Globus pallidus (tissue), 1 donor: ENCODE data around the gene DNAH1.

ENCODE experiments used
- DNase-seq: peaks from one replicate; pipeline ENCODE4 v3.0.0-alpha.2; 2015; ENCODE audit warnings: low spot score

Gene DNAH1

GRCh38 chr3:52433996-52434479, 117.9 kb downstream of the DNAH1 start:
- no peak for DNase-seq

DNA sequence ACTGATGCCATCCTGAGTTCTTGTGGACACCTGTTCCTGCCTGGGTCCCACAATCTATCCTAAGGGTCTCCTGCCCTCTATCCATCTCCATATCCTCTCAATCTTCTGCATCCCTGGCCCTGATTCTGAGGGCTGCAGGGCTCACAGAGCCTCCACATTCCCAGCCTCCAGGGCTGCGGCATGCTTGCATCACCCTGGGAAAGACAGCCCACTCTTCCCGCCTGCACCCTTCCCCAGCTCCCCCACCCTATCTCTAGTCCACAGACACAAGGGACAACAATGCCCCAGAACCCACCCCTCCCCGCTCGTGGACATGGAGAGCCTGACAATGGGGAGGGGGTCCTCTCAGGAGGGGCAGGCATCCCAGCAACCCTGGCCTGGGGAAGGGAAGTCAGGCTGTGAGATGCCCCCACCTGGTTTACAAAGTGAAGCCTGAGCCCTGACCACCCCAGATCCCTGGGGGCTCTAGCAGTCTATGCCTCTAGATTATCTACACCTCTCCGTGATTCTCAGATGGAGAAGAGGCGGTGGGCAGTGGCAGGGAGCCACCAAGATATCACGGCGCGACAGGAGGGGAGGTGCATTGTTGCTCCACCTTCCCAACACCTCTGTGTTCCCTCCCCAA, 118.5 kb downstream of the DNAH1 start:
- DNase-seq, result no peak

GRCh38 chr3:52435246-52436101, 119.4 kb downstream of the DNAH1 start:
- no peak for DNase-seq

DNA sequence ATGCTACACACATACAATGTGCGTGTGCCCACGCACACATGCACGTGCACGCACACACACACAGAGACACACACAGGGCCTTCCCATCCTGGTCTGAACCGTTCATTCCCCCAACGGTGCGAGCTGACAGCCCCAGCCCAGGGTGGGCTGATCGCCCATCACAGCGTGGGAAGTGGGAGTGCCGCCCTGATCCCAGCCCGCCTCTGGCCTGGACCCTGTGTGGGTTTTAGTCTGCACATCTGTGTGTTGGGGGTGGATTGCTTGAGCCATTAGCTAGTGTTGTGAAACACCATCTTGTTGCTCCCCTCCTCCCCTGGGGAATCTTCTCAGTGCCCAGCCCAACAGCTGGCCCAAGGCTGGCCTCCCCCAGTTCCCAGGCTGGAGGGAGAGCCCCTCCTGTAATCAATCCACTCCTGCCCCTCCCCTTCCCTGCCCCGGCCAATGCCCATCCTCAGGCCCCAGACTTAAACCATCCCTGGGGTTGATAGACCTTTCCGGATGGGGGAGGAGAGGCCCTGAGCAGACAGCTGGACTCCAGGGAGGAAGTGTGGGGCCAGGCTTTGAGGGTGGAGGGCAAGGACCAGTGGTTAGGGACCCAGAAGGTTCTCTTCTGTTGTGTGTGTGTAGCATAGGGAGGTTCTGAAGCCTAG, 120.5 kb downstream of the DNAH1 start:
- no peak for DNase-seq

DNA sequence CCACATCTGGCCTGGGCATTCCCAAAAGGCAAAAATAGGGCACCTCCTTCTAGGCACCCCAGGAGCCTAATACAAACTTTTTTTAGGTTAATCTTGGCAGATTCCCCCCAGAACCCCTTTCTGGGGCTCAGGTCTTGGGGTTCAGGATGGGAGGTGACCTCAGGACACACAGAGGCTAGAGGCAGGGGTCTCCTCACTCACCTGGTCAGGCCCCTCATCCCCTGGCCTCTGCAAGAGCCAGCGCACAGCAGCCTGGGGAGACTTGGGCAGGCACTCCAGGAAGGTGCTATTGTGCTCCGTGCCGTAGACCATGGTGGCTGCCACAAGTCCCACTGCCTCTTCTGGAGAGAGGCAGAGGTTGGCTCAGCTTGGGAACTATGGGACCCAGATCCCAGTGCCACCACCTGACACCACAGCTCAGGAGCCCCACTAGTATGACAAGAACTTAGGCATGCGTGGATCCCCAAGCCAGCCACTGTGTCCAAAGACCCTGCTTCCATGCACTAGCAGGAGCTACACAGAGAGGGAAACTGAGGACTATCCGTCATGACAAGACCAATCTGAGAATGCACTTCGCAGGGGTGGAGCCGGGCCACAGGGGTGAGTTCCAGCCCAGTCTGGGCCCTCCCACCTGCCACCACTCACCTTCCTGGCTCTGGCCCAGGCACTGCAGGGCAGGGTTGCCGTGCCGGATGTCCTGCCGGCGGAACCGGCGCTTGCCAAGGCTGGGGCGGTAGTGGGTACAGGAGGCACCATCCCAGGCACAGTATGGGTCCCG, 121.4 kb downstream of the DNAH1 start:
- DNase-seq, result no peak

- DNase-seq, result no peak
Observed at GRCh38 chr3:52438104-52438376, 121.9 kb downstream of the DNAH1 start.

DNA sequence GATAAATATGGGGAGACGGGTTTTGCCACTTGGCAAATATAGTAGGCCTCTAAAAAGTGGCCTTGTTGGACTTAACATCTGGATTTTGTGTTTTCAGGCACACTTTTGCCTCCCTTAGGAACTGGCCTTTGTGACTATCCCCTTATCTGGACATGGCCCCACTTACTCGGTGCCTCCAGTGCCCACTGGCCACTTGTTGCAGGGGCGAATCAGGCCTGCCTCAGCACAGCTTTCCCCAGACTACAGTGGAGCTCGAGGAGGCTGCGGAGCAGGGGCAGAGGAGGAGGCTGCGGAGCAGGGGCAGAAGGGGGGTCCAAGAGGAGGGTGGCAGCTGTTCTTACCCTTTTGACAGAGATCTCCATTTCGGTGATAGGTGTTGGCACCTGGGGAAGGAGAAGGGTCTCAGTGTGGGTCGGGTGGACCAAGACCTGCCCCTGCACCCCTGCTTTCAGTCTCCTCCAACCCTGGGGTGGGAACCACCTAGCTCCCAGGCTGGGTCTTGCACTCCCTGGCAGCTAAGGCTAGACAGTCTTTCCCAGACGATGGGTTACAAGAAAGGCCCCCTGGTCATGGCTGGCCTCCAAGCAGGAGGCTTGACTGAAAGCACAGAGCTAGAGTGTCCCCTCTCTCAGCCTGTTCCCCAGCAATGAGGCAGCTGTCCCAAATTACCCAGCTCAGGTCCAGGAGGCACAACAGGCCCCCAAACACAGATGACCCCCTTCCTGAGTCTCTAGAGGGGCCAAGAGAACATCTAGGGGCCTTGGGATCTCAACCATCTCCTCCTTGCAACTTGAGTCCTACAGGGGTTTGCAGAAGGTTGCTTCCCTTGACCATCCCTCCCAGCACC, 122.7 kb downstream of the DNAH1 start:
- DNase-seq, result no peak

GRCh38 chr3:52439426-52440248, 123.5 kb downstream of the DNAH1 start:
- no peak for DNase-seq

DNA sequence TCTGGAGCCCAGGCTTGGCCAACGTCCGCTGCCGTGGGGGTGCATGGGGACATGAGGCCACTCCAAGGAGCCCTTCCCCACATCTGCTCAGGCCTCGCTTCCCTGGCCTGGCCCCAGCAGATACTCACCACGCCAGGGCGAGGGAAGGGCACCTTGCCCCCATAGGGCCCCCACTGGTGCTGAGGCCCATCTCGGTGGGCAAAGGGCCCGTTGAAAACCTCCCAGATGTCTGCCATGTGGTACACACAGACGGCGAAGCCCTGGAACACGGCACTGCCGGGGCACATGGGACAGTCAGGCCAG, 124.1 kb downstream of the DNAH1 start:
- no peak for DNase-seq

DNA sequence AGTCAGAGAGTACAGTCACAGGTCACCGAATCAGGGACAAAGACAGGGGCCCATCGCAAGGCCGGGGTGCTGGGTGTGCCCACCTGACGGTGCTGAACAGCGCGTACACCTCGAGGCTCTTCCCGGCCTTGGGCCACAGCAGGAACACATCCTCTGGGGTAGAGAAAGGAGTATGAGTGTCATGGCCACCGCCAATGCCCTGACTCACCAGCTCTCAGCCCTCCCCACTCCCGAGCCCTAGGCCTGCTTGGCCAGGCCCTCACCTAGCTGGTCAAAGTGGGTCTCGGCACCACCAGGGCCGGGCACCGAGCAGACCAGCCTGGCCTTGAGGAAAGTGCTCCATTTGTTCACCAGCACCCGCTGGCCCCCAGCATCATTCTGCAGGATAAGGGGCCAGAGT, 124.6 kb downstream of the DNAH1 start:
- no peak for DNase-seq

GRCh38 chr3:52441091-52441771, 125.1 kb downstream of the DNAH1 start:
- no peak for DNase-seq

DNA sequence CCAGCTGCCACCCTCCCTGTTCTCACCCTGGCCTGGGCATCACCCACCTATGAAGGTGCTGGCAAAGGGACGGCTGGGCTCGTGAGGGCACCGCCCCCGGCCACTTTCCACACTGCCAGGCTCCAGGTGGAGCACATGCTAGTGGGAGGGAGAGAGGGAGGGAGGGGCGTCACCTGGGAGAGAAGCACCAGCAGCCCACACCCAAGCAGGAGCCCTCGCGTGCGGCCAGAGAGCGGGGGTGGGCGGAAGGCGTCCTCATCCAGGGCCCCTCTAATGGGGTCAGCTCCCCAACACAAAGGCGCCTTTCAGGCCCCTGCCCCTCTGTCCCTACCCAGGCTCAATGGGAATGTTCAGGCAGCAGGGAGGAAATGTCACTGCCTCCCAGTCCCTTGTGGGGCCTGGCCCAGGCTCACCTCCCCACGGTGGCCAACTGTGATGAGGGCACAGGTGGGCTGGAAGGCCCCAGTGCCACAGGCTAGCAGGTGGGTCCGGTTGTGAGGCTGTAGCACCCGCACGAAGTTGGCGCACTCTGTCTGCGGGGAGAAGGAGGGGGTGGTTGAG, 125.7 kb downstream of the DNAH1 start:
- no peak for DNase-seq

DNA sequence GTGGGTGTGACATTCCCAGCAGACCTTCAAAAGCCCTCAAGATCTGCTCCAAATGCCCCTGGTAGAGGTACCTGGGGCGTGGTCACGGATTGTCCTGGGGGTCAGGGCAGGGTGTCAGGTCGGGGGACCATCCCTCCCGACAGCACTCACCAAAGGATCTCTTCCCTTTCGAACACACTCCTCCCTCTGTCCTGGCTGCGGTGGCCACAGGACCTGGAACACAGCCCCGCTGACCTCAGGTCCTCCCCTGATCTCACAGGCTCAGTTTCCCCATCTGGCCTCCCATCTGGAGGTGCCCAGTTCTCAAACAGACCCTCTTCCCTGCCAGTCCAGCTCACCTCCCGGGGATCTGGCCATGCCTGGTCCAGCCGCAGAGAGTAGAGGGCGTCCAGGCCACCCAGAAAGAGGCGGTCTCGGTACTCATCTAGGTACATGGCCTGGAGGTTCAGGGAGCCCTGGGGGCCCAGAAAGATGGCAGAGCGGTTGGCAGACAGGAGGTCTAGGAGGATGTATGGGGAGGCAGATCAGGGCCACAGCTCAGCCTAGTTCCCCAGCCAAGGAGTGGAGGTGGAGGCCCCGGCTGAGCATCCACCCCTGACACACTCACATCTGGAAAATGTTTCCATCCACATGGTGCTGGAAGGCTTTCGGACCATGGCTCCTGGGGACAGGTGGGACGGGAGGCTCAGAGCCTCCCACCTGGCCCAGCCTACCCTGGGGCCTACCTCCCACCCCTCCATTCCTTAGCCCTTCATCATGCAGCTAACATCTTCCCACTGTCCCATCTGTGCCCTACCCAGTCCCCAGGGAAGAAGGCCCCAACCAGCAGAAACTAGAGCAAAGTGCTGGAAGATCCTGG, 126.5 kb downstream of the DNAH1 start:
- DNase-seq, result no peak

GRCh38 chr3:52443268-52443610, 127.1 kb downstream of the DNAH1 start:
- no peak for DNase-seq

- DNase-seq, result no peak
Observed at GRCh38 chr3:52443791-52444687, 127.9 kb downstream of the DNAH1 start.

DNA sequence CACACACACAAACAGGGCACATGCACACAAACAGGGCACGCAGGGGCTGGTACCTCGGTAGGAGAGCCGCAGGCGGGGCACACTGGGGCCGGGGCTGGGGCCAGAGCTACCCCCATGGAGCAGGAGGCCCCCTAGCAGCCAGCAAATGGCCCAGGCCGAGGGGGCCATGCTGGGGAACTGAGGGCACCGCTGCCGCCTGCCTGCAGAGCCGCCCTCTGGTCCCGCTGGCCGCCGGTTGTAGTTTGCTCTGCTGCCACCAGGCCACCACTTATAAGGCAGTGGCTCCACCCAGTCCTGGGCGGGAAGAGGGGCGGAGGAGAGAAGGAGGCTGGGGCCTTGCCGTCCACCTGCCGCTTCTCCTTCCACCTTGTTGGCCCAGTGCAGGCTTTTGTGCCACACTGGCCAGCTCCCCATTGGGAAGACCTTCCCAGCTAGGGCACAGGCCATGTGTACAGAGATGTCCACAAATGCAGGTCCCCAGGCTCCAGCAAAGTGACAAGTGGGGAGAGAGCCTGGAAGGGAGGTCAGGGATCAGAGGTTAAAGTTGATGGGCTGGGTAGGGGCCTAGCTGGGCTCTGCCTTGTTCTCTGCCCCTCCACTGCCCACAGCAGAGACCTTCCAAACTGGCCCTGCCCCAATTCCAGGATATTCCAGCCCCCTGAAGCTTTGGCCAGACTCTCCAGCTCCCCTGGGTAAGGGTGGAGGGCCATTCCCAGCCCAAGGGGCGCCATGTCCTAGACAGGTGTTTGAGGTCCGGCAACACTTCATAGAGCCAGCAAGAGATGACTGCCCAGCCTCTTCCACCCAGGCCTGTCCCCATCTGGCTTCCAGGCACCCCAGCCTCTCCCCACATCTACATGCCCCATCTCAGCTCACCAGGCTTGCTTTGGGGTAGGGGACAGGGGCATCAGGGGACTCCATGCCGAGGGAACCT, 129.0 kb downstream of the DNAH1 start, which contains the start of gene SEMA3G:
Gene SEMA3G (minus strand): TSS at position 244 of the 934 bp plus-strand sequence. CDS start 76 bp downstream, at position 168.
- DNase-seq, result no peak

GRCh38 chr3:52446042-52446441, 129.9 kb downstream of the DNAH1 start:
- no peak for DNase-seq
